RWPE2 (cell line): ENCODE measurements around the gene SPHK1.

Experiments
- ATAC-seq: fragments of 200-7000 bp; cut with Tn5 transposase; 3 replicates; pipeline ENCODE4 v1.9.1; 2021; ENCODE audit warnings: low read depth
- DNase-seq: peaks from one replicate; pipeline ENCODE4 v3.0.0-alpha.2; 2020; ENCODE audit warnings: low spot score
- H3K27ac ChIP-seq: fragments of 450-650 bp; 2 replicates; pipeline ENCODE4 v1.5.1; 2017; ENCODE audit warnings: mild to moderate bottlenecking; ENCODE audit not compliant: poor library complexity, severe bottlenecking
- H3K27me3 ChIP-seq: fragments of 250-450 bp; sonication (Bioruptor Pico); 2 replicates; pipeline ENCODE4 v1.5.1; 2021; ENCODE audit warnings: mild to moderate bottlenecking, moderate library complexity; ENCODE audit not compliant: insufficient read depth, poor library complexity, severe bottlenecking
- H3K36me3 ChIP-seq: fragments of 250-450 bp; sonication (Bioruptor Pico); 2 replicates; pipeline ENCODE4 v1.5.1; 2020; ENCODE audit warnings: low read depth, mild to moderate bottlenecking, moderate library complexity
- H3K4me1 ChIP-seq: fragments of 250-450 bp; sonication (Bioruptor Pico); 2 replicates; pipeline ENCODE4 v1.5.1; 2021; ENCODE audit warnings: mild to moderate bottlenecking, moderate library complexity; ENCODE audit not compliant: insufficient read depth, poor library complexity, severe bottlenecking
- H3K4me3 ChIP-seq: fragments of 250-450 bp; sonication (Bioruptor Pico); 2 replicates; pipeline ENCODE4 v1.5.1; 2021; ENCODE audit warnings: mild to moderate bottlenecking, moderate library complexity; ENCODE audit not compliant: severe bottlenecking
- H3K9me3 ChIP-seq: fragments of 250-450 bp; sonication (Bioruptor Pico); 2 replicates; pipeline ENCODE4 v1.5.1; 2021; ENCODE audit warnings: mild to moderate bottlenecking, moderate library complexity; ENCODE audit not compliant: severe bottlenecking
- CTCF ChIP-seq: fragments of 450-650 bp; IDR thresholded peaks from one replicate; pipeline ENCODE4 v1.5.1; 2017; ENCODE audit warnings: mild to moderate bottlenecking, moderate library complexity; ENCODE audit not compliant: poor library complexity, severe bottlenecking

Gene SPHK1

GRCh38 chr17:76399175-76400172 is 15.1 kb downstream of the SPHK1 start:
- Histone ChIP-seq H3K36me3 (peaks cover 82% of the 10 kb centered on the region), H3K27me3 (no peaks in the 10 kb centered on the region)
- ATAC-seq: no peak

GRCh38 chr17:76402711-76403110 is 18.3 kb downstream of the SPHK1 start:
- Histone ChIP-seq H3K4me1 (no peaks in the 10 kb centered on the region), H3K36me3 (peaks cover 60% of the 10 kb centered on the region), H3K27ac (no peak overlapping the region), H3K4me3 (no peak overlapping the region), H3K27me3 (no peaks in the 10 kb centered on the region), H3K9me3 (no peaks in the 10 kb centered on the region)
- TF ChIP-seq CTCF: no peak
- DNase-seq: no peak
- ATAC-seq: no peak

More at GRCh38 chr17:76399175-76400172, 15.1 kb downstream of the SPHK1 start:
- Histone ChIP-seq H3K9me3 (no peaks in the 10 kb centered on the region), H3K4me3 (no peak overlapping the region), H3K4me1 (peaks cover 5% of the 10 kb centered on the region), H3K27ac (no peak overlapping the region)
- no peak for TF ChIP-seq CTCF
- no peak for DNase-seq

- ATAC-seq (no peak), DNase-seq (no peak)
- peaks cover 48% of the 10 kb centered on the region for H3K36me3 ChIP-seq
- no peak overlapping the region for H3K27ac ChIP-seq
- TF ChIP-seq CTCF: no peak
- no peaks in the 10 kb centered on the region for H3K9me3 ChIP-seq
- no peak overlapping the region for H3K4me3 ChIP-seq
- no peaks in the 10 kb centered on the region for H3K27me3 ChIP-seq
- H3K4me1 ChIP-seq: no peaks in the 10 kb centered on the region
Measured at GRCh38 chr17:76404256-76404655, 19.8 kb downstream of the SPHK1 start.

- H3K36me3 ChIP-seq: peaks cover 45% of the 10 kb centered on the region
- no peaks in the 10 kb centered on the region for H3K4me1 ChIP-seq
- ATAC-seq: no peak
- H3K27me3 ChIP-seq: no peaks in the 10 kb centered on the region
- H3K4me3 ChIP-seq: no peak overlapping the region
- TF ChIP-seq CTCF: no peak
- no peak for DNase-seq
- H3K9me3 ChIP-seq: no peaks in the 10 kb centered on the region
- no peak overlapping the region for H3K27ac ChIP-seq
Measured at GRCh38 chr17:76404976-76405563, 20.7 kb downstream of the SPHK1 start.
